Astrocyte of the cerebellum (primary cell): ENCODE results near the gene PKNOX2.

ENCODE experiments used
- DNase-seq: peaks from one replicate; pipeline ENCODE4 v3.0.0-alpha.2; 2011; ENCODE audit warnings: low read depth
- H3K4me3 ChIP-seq: 2 replicates; pipeline ENCODE4 v1.5.1; 2011; ENCODE audit warnings: mild to moderate bottlenecking, low read depth, low read length, moderate library complexity
- CTCF ChIP-seq: IDR thresholded peaks from 2 replicates; pipeline ENCODE4 v1.5.1; 2012; ENCODE audit warnings: low read length, low read depth, moderate library complexity, mild to moderate bottlenecking; ENCODE audit errors: missing control alignments
- in situ Hi-C: cut with HindIII; loops from 2 replicates; pipeline ENCODE4 v1.10.0; 2017; ENCODE audit warnings: low sequenced_read_pairs

The PKNOX2 gene

GRCh38 chr11:125174686-125175085, 10.1 kb downstream of the PKNOX2 start:
- in situ Hi-C loops = no loop called here
- no peak for TF ChIP-seq CTCF

GRCh38 chr11:125175166-125175565, 10.6 kb downstream of the PKNOX2 start:
- no peak for DNase-seq
- TF ChIP-seq CTCF = no peak
- no peak overlapping the region for H3K4me3 ChIP-seq
- in situ Hi-C loops = no loop called here

More at GRCh38 chr11:125174686-125175085, 10.1 kb downstream of the PKNOX2 start:
- DNase-seq = no peak
- H3K4me3 ChIP-seq = no peak overlapping the region

- in situ Hi-C loops = no loop called here
These were observed 11.5 kb downstream of the PKNOX2 start for GRCh38 chr11:125175896-125176575.

GRCh38 chr11:125176866-125177265, 12.3 kb downstream of the PKNOX2 start:
- H3K4me3 ChIP-seq = no peak overlapping the region
- no peak for DNase-seq
- in situ Hi-C loops = no loop called here
- TF ChIP-seq CTCF = no peak

More at GRCh38 chr11:125175896-125176575, 11.5 kb downstream of the PKNOX2 start:
- no peak for DNase-seq
- H3K4me3 ChIP-seq = no peak overlapping the region
- no peak for TF ChIP-seq CTCF

GRCh38 chr11:125177543-125177942, 13.0 kb downstream of the PKNOX2 start:
- DNase-seq = no peak
- H3K4me3 ChIP-seq = no peak overlapping the region
- TF ChIP-seq CTCF = no peak
- in situ Hi-C loops = no loop called here

- no peak overlapping the region for H3K4me3 ChIP-seq
- in situ Hi-C loops = no loop called here
- DNase-seq = no peak
- no peak for TF ChIP-seq CTCF
These were observed 14.8 kb downstream of the PKNOX2 start for GRCh38 chr11:125179346-125179745.

GRCh38 chr11:125179895-125180294, 15.3 kb downstream of the PKNOX2 start:
- H3K4me3 ChIP-seq = no peak overlapping the region
- TF ChIP-seq CTCF = no peak
- no peak for DNase-seq
- in situ Hi-C loops = no loop called here
